ENCODE data around the gene RMP24.
A peak's percentile ranks its signal among the peaks of the same experiment; 100 is the strongest.

Gene RMP24

GRCh38 chr18:35968278-35968880 is 4.1 kb upstream of the RMP24 start:
- peaks cover 21 to 50% (median 24%) of the 10 kb centered on the region in 4 donors for H3K4me1 Mint-ChIP-seq
- ATAC-seq (ENCODE audit: low read depth in 2 of 2) (no peak), DNase-seq (no peak)
- Histone ChIP-seq H3K27me3 (ENCODE audit: control insufficient read depth, insufficient read depth, low read length) (no peaks in the 10 kb centered on the region), H3K27ac (ENCODE audit: insufficient read depth, low read length, poor library complexity, severe bottlenecking) (no peak overlapping the region), H3K4me1 (ENCODE audit: control insufficient read depth, insufficient read depth, low read length, poor library complexity, severe bottlenecking) (peaks cover 21% of the 10 kb centered on the region), H3K9me3 (ENCODE audit: control insufficient read depth in 2 of 2, low read length in 2 of 2) (no peaks in the 10 kb centered on the region), H3K36me3 (ENCODE audit: control insufficient read depth, insufficient read depth, low read length) (no peaks in the 10 kb centered on the region), H3K4me3 (ENCODE audit: low read depth, low read length) (no peak overlapping the region)
- peak overlapping the region; percentile 29 to 70 (median 49) for H3K4me3 Mint-ChIP-seq
- H3K27me3 Mint-ChIP-seq, result peaks cover under 1% of the 10 kb centered on the region
- peak overlapping the region in 2 of 3 donors; percentile 72 to 79 for H3K27ac Mint-ChIP-seq
- H3K36me3 Mint-ChIP-seq, result peaks cover 11% of the 10 kb centered on the region
- H3K9me3 Mint-ChIP-seq, result peaks cover 0 to 2% (median 0%) of the 10 kb centered on the region in 7 donors

GRCh38 chr18:35969676-35970075 is 2.8 kb upstream of the RMP24 start:
- peak overlapping the region; percentile 72 to 95 (median 91) for H3K27ac Mint-ChIP-seq
- H3K27me3 Mint-ChIP-seq, result no peaks in the 10 kb centered on the region
- peak overlapping the region; percentile 87 for H3K4me3 ChIP-seq (ENCODE audit: low read depth, low read length)
- H3K36me3 ChIP-seq (ENCODE audit: control insufficient read depth, insufficient read depth, low read length), result no peaks in the 10 kb centered on the region
- peak overlapping the region; percentile 49 to 85 (median 64) for H3K4me3 Mint-ChIP-seq
- ATAC-seq (ENCODE audit: low read depth in 2 of 2) (no peak), DNase-seq (no peak)
- peaks cover 8% of the 10 kb centered on the region for H3K36me3 Mint-ChIP-seq
- H3K9me3 Mint-ChIP-seq, result peaks cover 0 to 2% (median 0%) of the 10 kb centered on the region in 7 donors
- H3K4me1 Mint-ChIP-seq, result peaks cover 28 to 62% (median 34%) of the 10 kb centered on the region in 4 donors
- H3K4me1 ChIP-seq (ENCODE audit: control insufficient read depth, insufficient read depth, low read length, poor library complexity, severe bottlenecking), result peaks cover 30% of the 10 kb centered on the region
- no peaks in the 10 kb centered on the region for H3K27me3 ChIP-seq (ENCODE audit: control insufficient read depth, insufficient read depth, low read length)
- H3K9me3 ChIP-seq (ENCODE audit: control insufficient read depth in 2 of 2, low read length in 2 of 2), result no peaks in the 10 kb centered on the region
- peak overlapping the region; percentile 86 for H3K27ac ChIP-seq (ENCODE audit: insufficient read depth, low read length, poor library complexity, severe bottlenecking)

- H3K4me1 ChIP-seq (ENCODE audit: control insufficient read depth, insufficient read depth, low read length, poor library complexity, severe bottlenecking), result peaks cover 30% of the 10 kb centered on the region
- DNase-seq (no peak), ATAC-seq (ENCODE audit: low read depth in 2 of 2) (no peak)
- H3K36me3 ChIP-seq (ENCODE audit: control insufficient read depth, insufficient read depth, low read length), result peaks cover 16% of the 10 kb centered on the region
- Mint-ChIP-seq H3K9me3 (peaks cover 0 to 1% (median 0%) of the 10 kb centered on the region in 7 donors), H3K27ac (peak overlapping the region; percentile 94 to 99 (median 95)), H3K4me3 (peak overlapping the region; percentile 94 to 96 (median 96)), H3K27me3 (no peaks in the 10 kb centered on the region), H3K36me3 (peaks cover 15% of the 10 kb centered on the region), H3K4me1 (peaks cover 28 to 73% (median 46%) of the 10 kb centered on the region in 4 donors)
- H3K9me3 ChIP-seq (ENCODE audit: control insufficient read depth in 2 of 2, low read length in 2 of 2), result no peaks in the 10 kb centered on the region
- no peaks in the 10 kb centered on the region for H3K27me3 ChIP-seq (ENCODE audit: control insufficient read depth, insufficient read depth, low read length)
- peak overlapping the region; percentile 98 for H3K4me3 ChIP-seq (ENCODE audit: low read depth, low read length)
- peak overlapping the region; percentile 86 for H3K27ac ChIP-seq (ENCODE audit: insufficient read depth, low read length, poor library complexity, severe bottlenecking)
These were observed 750 bp upstream of the RMP24 start for GRCh38 chr18:35971661-35972196.

- peak overlapping the region; percentile 94 to 96 (median 96) for H3K4me3 Mint-ChIP-seq
- H3K27me3 Mint-ChIP-seq, result no peaks in the 10 kb centered on the region
- Histone ChIP-seq H3K9me3 (ENCODE audit: control insufficient read depth in 2 of 2, low read length in 2 of 2) (no peaks in the 10 kb centered on the region), H3K4me1 (ENCODE audit: control insufficient read depth, insufficient read depth, low read length, poor library complexity, severe bottlenecking) (peaks cover 30% of the 10 kb centered on the region), H3K27ac (ENCODE audit: insufficient read depth, low read length, poor library complexity, severe bottlenecking) (peak overlapping the region; percentile 86), H3K4me3 (ENCODE audit: low read depth, low read length) (peak overlapping the region; percentile 98), H3K27me3 (ENCODE audit: control insufficient read depth, insufficient read depth, low read length) (no peaks in the 10 kb centered on the region), H3K36me3 (ENCODE audit: control insufficient read depth, insufficient read depth, low read length) (peaks cover 35% of the 10 kb centered on the region)
- peaks cover 28 to 61% (median 44%) of the 10 kb centered on the region in 4 donors for H3K4me1 Mint-ChIP-seq
- no peak for ATAC-seq (ENCODE audit: low read depth in 2 of 2)
- peak overlapping the region; percentile 15 to 95 (median 94) for H3K27ac Mint-ChIP-seq
- H3K36me3 Mint-ChIP-seq, result peaks cover 30% of the 10 kb centered on the region
- no peak for DNase-seq
- peaks cover 0 to 1% (median 0%) of the 10 kb centered on the region in 7 donors for H3K9me3 Mint-ChIP-seq
These were observed 1.2 kb downstream of the RMP24 start for GRCh38 chr18:35973650-35974049.

GRCh38 chr18:35974181-35974580 is 1.7 kb downstream of the RMP24 start:
- H3K9me3 ChIP-seq (ENCODE audit: control insufficient read depth in 2 of 2, low read length in 2 of 2), result no peaks in the 10 kb centered on the region
- no peaks in the 10 kb centered on the region for H3K27me3 ChIP-seq (ENCODE audit: control insufficient read depth, insufficient read depth, low read length)
- Mint-ChIP-seq H3K9me3 (peaks cover 0 to 1% (median 0%) of the 10 kb centered on the region in 7 donors), H3K36me3 (peaks cover 35% of the 10 kb centered on the region), H3K27ac (peak overlapping the region; percentile 15 to 95 (median 94)), H3K4me1 (peaks cover 28 to 57% (median 42%) of the 10 kb centered on the region in 4 donors), H3K4me3 (peak overlapping the region; percentile 94 to 96 (median 96)), H3K27me3 (no peaks in the 10 kb centered on the region)
- H3K36me3 ChIP-seq (ENCODE audit: control insufficient read depth, insufficient read depth, low read length), result peaks cover 41% of the 10 kb centered on the region
- H3K4me1 ChIP-seq (ENCODE audit: control insufficient read depth, insufficient read depth, low read length, poor library complexity, severe bottlenecking), result peaks cover 30% of the 10 kb centered on the region
- DNase-seq (no peak), ATAC-seq (ENCODE audit: low read depth in 2 of 2) (no peak)
- peak overlapping the region; percentile 17 for H3K4me3 ChIP-seq (ENCODE audit: low read depth, low read length)
- H3K27ac ChIP-seq (ENCODE audit: insufficient read depth, low read length, poor library complexity, severe bottlenecking), result no peak overlapping the region

- H3K36me3 ChIP-seq (ENCODE audit: control insufficient read depth, insufficient read depth, low read length), result peaks cover 69% of the 10 kb centered on the region
- no peak overlapping the region for H3K4me3 Mint-ChIP-seq
- ATAC-seq (ENCODE audit: low read depth in 2 of 2) (no peak), DNase-seq (no peak)
- no peak overlapping the region for H3K27ac Mint-ChIP-seq
- H3K4me1 Mint-ChIP-seq, result peaks cover 3 to 20% (median 15%) of the 10 kb centered on the region in 4 donors
- peaks cover 0 to 3% (median 0%) of the 10 kb centered on the region in 7 donors for H3K9me3 Mint-ChIP-seq
- H3K27ac ChIP-seq (ENCODE audit: insufficient read depth, low read length, poor library complexity, severe bottlenecking), result no peak overlapping the region
- no peaks in the 10 kb centered on the region for H3K27me3 Mint-ChIP-seq
- peaks cover 62% of the 10 kb centered on the region for H3K36me3 Mint-ChIP-seq
- peaks cover 2% of the 10 kb centered on the region for H3K4me1 ChIP-seq (ENCODE audit: control insufficient read depth, insufficient read depth, low read length, poor library complexity, severe bottlenecking)
- no peaks in the 10 kb centered on the region for H3K27me3 ChIP-seq (ENCODE audit: control insufficient read depth, insufficient read depth, low read length)
- no peaks in the 10 kb centered on the region for H3K9me3 ChIP-seq (ENCODE audit: control insufficient read depth in 2 of 2, low read length in 2 of 2)
- no peak overlapping the region for H3K4me3 ChIP-seq (ENCODE audit: low read depth, low read length)
These were observed 6.6 kb downstream of the RMP24 start for GRCh38 chr18:35979112-35979511.

GRCh38 chr18:35982409-35983114 is 10.1 kb downstream of the RMP24 start:
- no peak overlapping the region for H3K27ac ChIP-seq (ENCODE audit: insufficient read depth, low read length, poor library complexity, severe bottlenecking)
- Mint-ChIP-seq H3K27ac (peak overlapping the region in 1 of 3 donors; percentile 8), H3K36me3 (peaks cover 56% of the 10 kb centered on the region), H3K27me3 (no peaks in the 10 kb centered on the region), H3K4me3 (no peak overlapping the region), H3K4me1 (peaks cover 0 to 5% (median 2%) of the 10 kb centered on the region in 4 donors), H3K9me3 (peaks cover 0 to 3% (median 0%) of the 10 kb centered on the region in 7 donors)
- H3K4me3 ChIP-seq (ENCODE audit: low read depth, low read length), result no peak overlapping the region
- H3K36me3 ChIP-seq (ENCODE audit: control insufficient read depth, insufficient read depth, low read length), result peaks cover 47% of the 10 kb centered on the region
- ATAC-seq (ENCODE audit: low read depth in 2 of 2) (no peak), DNase-seq (no peak)
- H3K9me3 ChIP-seq (ENCODE audit: control insufficient read depth in 2 of 2, low read length in 2 of 2), result no peaks in the 10 kb centered on the region
- H3K27me3 ChIP-seq (ENCODE audit: control insufficient read depth, insufficient read depth, low read length), result no peaks in the 10 kb centered on the region
- H3K4me1 ChIP-seq (ENCODE audit: control insufficient read depth, insufficient read depth, low read length, poor library complexity, severe bottlenecking), result no peaks in the 10 kb centered on the region

All from CD4-positive, CD25-positive, alpha-beta regulatory T cell (primary cell).